Neural progenitor cell (in vitro differentiated cells): ENCODE data around the gene ATE1.

Source experiments
- CTCF ChIP-seq: fragments of 200-600 bp; sonication (generic); IDR thresholded peaks from 2 replicates; pipeline ENCODE4 v1.5.1; 2017; ENCODE audit warnings: antibody characterized with exemption, mild to moderate bottlenecking
- EZH2 ChIP-seq: fragments of 200-600 bp; sonication (generic); IDR thresholded peaks from 2 replicates; pipeline ENCODE4 v1.6.1; 2017; ENCODE audit warnings: antibody characterized with exemption, mild to moderate bottlenecking, moderate library complexity
- EZH2phosphoT487 ChIP-seq: fragments of 200-600 bp; sonication (generic); IDR thresholded peaks from 2 replicates; pipeline ENCODE4 v1.6.1; 2017; ENCODE audit warnings: antibody characterized with exemption

- TF ChIP-seq CTCF = no peak
- TF ChIP-seq EZH2 = no peak
- no peak for TF ChIP-seq EZH2phosphoT487
These were observed 96.6 kb downstream of the ATE1 start for GRCh38 chr10:121831237-121831636.
